Fibroblast of lung (primary cell): ENCODE measurements around the gene IL5RA. TPM values are rescaled to one million over a fixed set of nuclear protein-coding genes. Genes with fewer than 3 reads are reported as not detected.

Experiments used
- DNase-seq, 2 donors: peaks; one replicate each; pipeline versions ENCODE4 v3.0.0 to v3.0.0-alpha.2; 2010; ENCODE audit warnings: low read depth in 2 of 2
- H2AFZ ChIP-seq: 2 replicates; pipeline ENCODE4 v1.5.1; 2012; ENCODE audit warnings: low read length, control low read depth, inconsistent platforms
- H3K27ac ChIP-seq: 2 replicates; pipeline ENCODE4 v1.5.1; 2011; ENCODE audit warnings: low read length, control low read depth; ENCODE audit not compliant: insufficient read depth
- H3K27me3 ChIP-seq: 2 replicates; pipeline ENCODE4 v1.5.1; 2011; ENCODE audit warnings: mild to moderate bottlenecking, low read length; ENCODE audit not compliant: control insufficient read depth, insufficient read depth
- H3K36me3 ChIP-seq: 2 replicates; pipeline ENCODE4 v1.5.1; 2011; ENCODE audit warnings: low read length; ENCODE audit not compliant: control insufficient read depth, insufficient read depth
- H3K4me1 ChIP-seq: 2 replicates; pipeline ENCODE4 v1.5.1; 2011; ENCODE audit warnings: low read length; ENCODE audit not compliant: control insufficient read depth, insufficient read depth; ENCODE audit errors: extremely low read depth
- H3K4me2 ChIP-seq: 2 replicates; pipeline ENCODE4 v1.5.1; 2011; ENCODE audit warnings: low read length, control low read depth; ENCODE audit not compliant: insufficient read depth; ENCODE audit errors: extremely low read depth
- H3K4me3 ChIP-seq, 4 experiments: fragments of 200-600 bp in 1 of 4; sonication (generic) in 1 of 4; replicated peaks in 1 of 4; 2 replicates each; pipeline ENCODE4 v1.5.1; 2011 to 2016; ENCODE audit warnings: low read length in 4 of 4, low read depth in 3 of 4, mild to moderate bottlenecking in 3 of 4, control low read depth in 2 of 4, inconsistent platforms in 1 of 4, mixed read lengths in 1 of 4; ENCODE audit not compliant: insufficient read depth in 1 of 4; ENCODE audit errors: control extremely low read depth in 1 of 4
- H3K79me2 ChIP-seq: 2 replicates; pipeline ENCODE4 v1.5.1; 2012; ENCODE audit warnings: mild to moderate bottlenecking, low read length, inconsistent platforms; ENCODE audit not compliant: control insufficient read depth, insufficient read depth
- H3K9ac ChIP-seq: 2 replicates; pipeline ENCODE4 v1.5.1; 2011; ENCODE audit warnings: mild to moderate bottlenecking, low read length, control low read depth; ENCODE audit not compliant: insufficient read depth
- H3K9me3 ChIP-seq: 2 replicates; pipeline ENCODE4 v1.5.1; 2012; ENCODE audit warnings: low read depth, low read length; ENCODE audit not compliant: control insufficient read depth, insufficient read depth
- H4K20me1 ChIP-seq: 2 replicates; pipeline ENCODE4 v1.5.1; 2011; ENCODE audit warnings: low read length; ENCODE audit not compliant: control insufficient read depth, insufficient read depth; ENCODE audit errors: extremely low read depth
- EZH2 ChIP-seq: IDR thresholded peaks from 2 replicates; pipeline ENCODE4 v1.5.1; 2012; ENCODE audit warnings: low read length, control low read depth, mild to moderate bottlenecking; ENCODE audit errors: missing control alignments
- polyA plus RNA-seq, 2 donors: library from polyadenylated mRNA; depleted of rRNA in 1 of 2; stranded (reverse) in 1 of 2; unstranded in 1 of 2; fragments of >200 nt; gene quantifications; 2 replicates each; pipeline ENCODE4 v1.2.1, GENCODE V29; 2011 to 2012; ENCODE audit warnings: missing spikeins in 1 of 2
- total RNA-seq: library from RNA; depleted of rRNA; stranded (reverse); fragments of >200 nt; gene quantifications from 2 replicates; pipeline ENCODE4 v1.2.1, GENCODE V29; 2014
- TF ChIP-seq, protein P1 (sequence below), 2 donors: IDR thresholded peaks in 1 of 2; conservative IDR thresholded peaks in 1 of 2; 1 replicate in 1 of 2; 2 replicates in 1 of 2; pipeline ENCODE4 v1.5.1; 2011 to 2012; ENCODE audit warnings: low read length in 2 of 2, control low read depth in 1 of 2, inconsistent platforms in 1 of 2, low read depth in 1 of 2, mild to moderate bottlenecking in 1 of 2

IL5RA gene
- total and polyA plus RNA-seq, 2 donors (not counting 1 experiment from before 2014, with no cell fraction given) = not detected

DNA sequence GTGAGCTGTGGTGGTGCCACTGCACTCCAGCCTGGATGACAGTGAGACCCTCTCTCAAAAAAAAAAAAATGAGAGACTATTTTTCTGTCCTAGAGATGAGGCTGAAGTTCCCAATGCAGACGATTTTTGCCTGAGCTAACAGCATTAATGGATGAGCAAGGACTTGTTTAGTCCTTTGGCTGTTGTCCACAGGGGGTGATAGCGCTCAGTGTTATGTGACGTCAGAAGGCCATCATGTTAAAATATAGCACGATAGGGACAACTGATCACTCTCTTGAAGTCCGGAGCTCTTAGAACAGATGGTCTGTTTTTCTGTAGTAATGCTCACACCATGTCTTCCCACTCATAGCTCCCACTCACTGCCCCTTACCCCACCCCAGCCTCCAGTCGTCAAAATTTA lies 23.3 kb upstream of the IL5RA start:
- Histone ChIP-seq H3K9me3 (no peaks in the 10 kb centered on the region), H3K9ac (no peak overlapping the region), H3K79me2 (peaks cover 19% of the 10 kb centered on the region), H4K20me1 (no peaks in the 10 kb centered on the region), H2AFZ (no peak overlapping the region), H3K4me2 (no peak overlapping the region), H3K4me3 (no peak overlapping the region), H3K4me1 (no peaks in the 10 kb centered on the region), H3K27me3 (no peaks in the 10 kb centered on the region), H3K36me3 (peaks cover 3% of the 10 kb centered on the region), H3K27ac (no peak overlapping the region)
- TF ChIP-seq, protein P1, sequence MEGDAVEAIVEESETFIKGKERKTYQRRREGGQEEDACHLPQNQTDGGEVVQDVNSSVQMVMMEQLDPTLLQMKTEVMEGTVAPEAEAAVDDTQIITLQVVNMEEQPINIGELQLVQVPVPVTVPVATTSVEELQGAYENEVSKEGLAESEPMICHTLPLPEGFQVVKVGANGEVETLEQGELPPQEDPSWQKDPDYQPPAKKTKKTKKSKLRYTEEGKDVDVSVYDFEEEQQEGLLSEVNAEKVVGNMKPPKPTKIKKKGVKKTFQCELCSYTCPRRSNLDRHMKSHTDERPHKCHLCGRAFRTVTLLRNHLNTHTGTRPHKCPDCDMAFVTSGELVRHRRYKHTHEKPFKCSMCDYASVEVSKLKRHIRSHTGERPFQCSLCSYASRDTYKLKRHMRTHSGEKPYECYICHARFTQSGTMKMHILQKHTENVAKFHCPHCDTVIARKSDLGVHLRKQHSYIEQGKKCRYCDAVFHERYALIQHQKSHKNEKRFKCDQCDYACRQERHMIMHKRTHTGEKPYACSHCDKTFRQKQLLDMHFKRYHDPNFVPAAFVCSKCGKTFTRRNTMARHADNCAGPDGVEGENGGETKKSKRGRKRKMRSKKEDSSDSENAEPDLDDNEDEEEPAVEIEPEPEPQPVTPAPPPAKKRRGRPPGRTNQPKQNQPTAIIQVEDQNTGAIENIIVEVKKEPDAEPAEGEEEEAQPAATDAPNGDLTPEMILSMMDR (conservative IDR thresholded peaks at IDR 0.05 in 1 of 2, IDR thresholded peaks at IDR 0.05 in 1 of 2; ENCODE audit: low read depth in 1 of 2, low read length in 2 of 2) = no peak
- TF ChIP-seq EZH2 = no peak
- DNase-seq = no peak

DNA sequence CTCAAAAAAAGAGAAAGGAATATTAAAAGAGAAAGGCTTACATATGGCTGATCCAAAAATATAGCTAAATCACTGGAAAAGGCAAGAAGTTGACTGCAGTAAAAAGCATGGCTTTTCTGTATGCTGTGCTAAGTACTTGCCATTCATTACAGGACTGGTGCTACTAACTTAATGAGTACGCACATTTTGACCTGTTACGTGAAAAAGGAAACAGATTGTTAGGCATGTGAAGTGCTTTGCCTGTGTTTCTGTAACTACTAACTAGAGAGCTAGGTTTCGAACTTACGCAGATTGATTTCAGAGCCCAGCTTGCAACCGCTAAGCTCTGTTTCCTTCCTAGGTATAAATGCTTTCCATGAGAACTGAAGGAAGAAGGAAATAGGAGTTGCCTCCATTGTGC lies 19.4 kb upstream of the IL5RA start:
- no peaks in the 10 kb centered on the region for H3K27me3 ChIP-seq
- no peaks in the 10 kb centered on the region for H3K9me3 ChIP-seq
- H2AFZ ChIP-seq = no peak overlapping the region
- peaks cover 24% of the 10 kb centered on the region for H3K79me2 ChIP-seq
- no peaks in the 10 kb centered on the region for H4K20me1 ChIP-seq
- peaks cover 2% of the 10 kb centered on the region for H3K4me1 ChIP-seq
- DNase-seq = no peak
- H3K4me2 ChIP-seq = no peak overlapping the region
- no peak overlapping the region for H3K4me3 ChIP-seq
- H3K36me3 ChIP-seq = peaks cover 3% of the 10 kb centered on the region
- H3K9ac ChIP-seq = no peak overlapping the region
- no peak overlapping the region for H3K27ac ChIP-seq
- TF ChIP-seq, protein P1 (conservative IDR thresholded peaks at IDR 0.05 in 1 of 2, IDR thresholded peaks at IDR 0.05 in 1 of 2; ENCODE audit: low read depth in 1 of 2, low read length in 2 of 2) = no peak
- TF ChIP-seq EZH2 = no peak

DNA sequence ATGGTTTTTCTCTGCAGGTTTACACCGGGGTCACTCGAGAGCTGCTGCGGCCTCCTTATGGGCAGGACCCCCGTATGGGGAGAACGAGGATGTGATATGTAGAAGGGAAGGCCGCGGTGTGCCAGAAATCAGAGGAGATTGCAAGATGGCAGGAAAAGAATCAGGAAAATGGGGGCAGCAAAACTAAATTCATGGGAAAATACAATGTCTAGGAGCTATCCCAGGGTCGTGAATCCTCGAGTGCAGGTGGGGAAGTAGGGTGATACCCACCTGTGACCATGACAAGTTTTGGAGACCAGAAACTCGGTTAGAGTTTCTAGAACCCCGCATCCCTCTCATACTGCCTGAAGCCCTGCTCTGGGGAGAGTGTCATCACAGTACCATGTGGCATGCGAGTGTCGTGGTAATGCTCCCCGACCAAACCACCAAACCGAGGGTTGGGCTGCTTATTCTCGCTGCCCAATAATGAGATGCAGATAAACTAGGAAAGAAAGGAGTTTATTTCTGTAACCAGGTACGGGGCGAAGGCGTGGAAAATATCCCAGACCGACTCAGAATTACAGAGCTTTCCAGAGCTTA lies 17.3 kb upstream of the IL5RA start:
- Histone ChIP-seq H3K79me2 (peaks cover 20% of the 10 kb centered on the region), H3K9me3 (no peaks in the 10 kb centered on the region), H3K27ac (peak overlapping the region; percentile 99), H2AFZ (peak overlapping the region; percentile 90), H3K4me3 (peak overlapping the region; percentile 74 to 95 (median 90)), H3K4me1 (peaks cover 2% of the 10 kb centered on the region), H3K9ac (peak overlapping the region; percentile 98), H4K20me1 (no peaks in the 10 kb centered on the region), H3K4me2 (peak overlapping the region; percentile 71), H3K27me3 (no peaks in the 10 kb centered on the region), H3K36me3 (peaks cover 3% of the 10 kb centered on the region)
- peak in 1 of 2 donors; percentile 18 for DNase-seq
- no peak for TF ChIP-seq EZH2
- TF ChIP-seq, protein P1 (conservative IDR thresholded peaks at IDR 0.05 in 1 of 2, IDR thresholded peaks at IDR 0.05 in 1 of 2; ENCODE audit: low read depth in 1 of 2, low read length in 2 of 2) = no peak
